Naive thymus-derived CD8-positive, alpha-beta T cell (primary cell): ENCODE results near the gene EPM2A. TPM values are rescaled to one million over a fixed set of nuclear protein-coding genes. Genes with fewer than 3 reads are reported as not detected.
A peak's percentile ranks its signal among the peaks of the same experiment; 100 is the strongest.

ENCODE experiments used
- ATAC-seq, 2 donors: fragments of 150-1000 bp; cut with Tn5 transposase in 1 of 2; sonication (Bioruptor Pico), chemical (Tn5 transposase) in 1 of 2; 1 replicate in 1 of 2; 2 replicates in 1 of 2; pipeline ENCODE4 v1.10.0; 2021; ENCODE audit warnings: mild to moderate bottlenecking in 2 of 2, moderate library complexity in 2 of 2
- POLR2A ChIA-PET: fragments of 350-600 bp; sonication (Branson Sonifier 250); formaldehyde crosslinking; loops from one replicate; lab custom pipeline; 2021; ENCODE audit warnings: antibody characterized with exemption; lab: Charles Lee
- DNase-seq, 10 donors: peaks; one replicate each; pipeline versions ENCODE4 v3.0.0 to v3.0.0-alpha.2; 2020 to 2022
- H3K27ac Mint-ChIP-seq, 10 donors: one replicate each; pipeline ENCODE4 v1.8.0; 2020 to 2022; ENCODE audit warnings: mild to moderate bottlenecking in 10 of 10, mixed read lengths in 10 of 10, moderate library complexity in 4 of 10, inconsistent platforms in 1 of 10
- H3K27me3 Mint-ChIP-seq, 5 donors: one replicate each; pipeline ENCODE4 v1.8.0; 2021 to 2022; ENCODE audit warnings: mixed read lengths in 5 of 5
- H3K36me3 Mint-ChIP-seq, 3 donors: one replicate each; pipeline ENCODE4 v1.8.0; 2020 to 2022; ENCODE audit warnings: mixed read lengths in 3 of 3, mild to moderate bottlenecking in 2 of 3, inconsistent platforms in 1 of 3
- H3K4me1 Mint-ChIP-seq, 4 donors: one replicate each; pipeline ENCODE4 v1.8.0; 2021 to 2022; ENCODE audit warnings: mixed read lengths in 4 of 4
- H3K4me3 Mint-ChIP-seq, 10 donors: one replicate each; pipeline ENCODE4 v1.8.0; 2020 to 2022; ENCODE audit warnings: mild to moderate bottlenecking in 10 of 10, mixed read lengths in 10 of 10, moderate library complexity in 6 of 10, inconsistent platforms in 1 of 10
- H3K9me3 Mint-ChIP-seq, 9 donors: one replicate each; pipeline ENCODE4 v1.8.0; 2020 to 2022; ENCODE audit warnings: mixed read lengths in 9 of 9, mild to moderate bottlenecking in 3 of 9, inconsistent platforms in 1 of 9, moderate library complexity in 1 of 9
- polyA plus RNA-seq, 3 donors: library from polyadenylated mRNA; unstranded; fragments of 300-500 nt; fragmentation: Illumina TruSeq; gene quantifications; one replicate each; pipeline ENCODE4 v1.2.3, GENCODE V29; 2021
- total RNA-seq, 8 experiments: library from RNA in 2 of 8; stranded (reverse) in 2 of 8; gene quantifications; one replicate each; pipeline ENCODE4 v1.2.3 and lab custom pipeline; 2021 to 2026

Gene EPM2A
- total and polyA plus RNA-seq, 5 experiments from 2014 or later = 4.6 to 16.5 (median 8.4) TPM

DNA sequence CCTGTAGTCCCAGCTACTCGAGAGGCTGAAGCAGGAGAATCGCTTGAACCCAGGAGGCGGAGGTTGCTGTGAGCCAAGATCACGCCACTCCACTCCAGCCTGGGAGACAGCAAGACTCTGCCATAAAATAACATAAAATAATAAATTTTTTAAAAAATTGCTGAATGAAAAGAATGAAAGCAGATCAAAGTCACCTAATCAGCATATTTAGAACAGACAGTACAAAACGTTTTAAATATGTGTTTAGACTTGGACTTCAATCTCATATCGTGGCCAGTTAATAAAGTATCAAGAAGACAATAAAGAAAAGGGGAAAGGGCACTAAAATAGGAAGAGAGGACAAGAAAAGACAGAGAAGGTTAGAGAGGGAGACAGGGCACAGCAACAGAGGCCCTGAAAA, 74.6 kb downstream of the EPM2A start:
- Mint-ChIP-seq H3K4me1 (peaks cover 0 to 16% (median 5%) of the 10 kb centered on the region in 4 donors), H3K27me3 (no peaks in the 10 kb centered on the region), H3K27ac (peak overlapping the region in 1 of 10 donors; percentile 10), H3K9me3 (peaks cover 0 to 3% (median 0%) of the 10 kb centered on the region in 9 donors), H3K36me3 (peaks cover 5 to 27% (median 22%) of the 10 kb centered on the region in 3 donors), H3K4me3 (no peak overlapping the region)
- no peak for ATAC-seq
- no peak for DNase-seq
- POLR2A ChIA-PET = no interaction called here

DNA sequence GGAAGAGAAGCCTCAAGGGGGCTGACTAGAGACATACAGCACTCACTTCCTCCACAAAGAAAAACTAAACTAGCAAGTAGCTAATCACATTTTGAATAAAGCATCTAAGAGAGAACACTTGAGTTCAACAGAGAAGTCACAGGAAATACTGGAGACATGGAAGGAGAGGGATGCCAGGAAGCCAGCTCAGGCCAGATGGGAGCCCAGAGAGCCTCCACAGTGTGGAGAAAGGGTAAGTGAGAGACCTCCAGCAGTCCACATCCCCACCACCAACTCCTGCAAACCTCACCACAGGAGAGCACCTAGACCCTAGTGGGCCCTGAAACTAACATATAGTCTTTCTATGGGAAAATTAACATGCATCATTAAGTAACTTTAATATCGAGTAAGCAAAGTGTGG, 79.2 kb downstream of the EPM2A start:
- DNase-seq (no peak), ATAC-seq (no peak)
- H3K4me3 Mint-ChIP-seq = no peak overlapping the region
- peaks cover 0 to 9% (median 4%) of the 10 kb centered on the region in 4 donors for H3K4me1 Mint-ChIP-seq
- no peaks in the 10 kb centered on the region for H3K27me3 Mint-ChIP-seq
- H3K9me3 Mint-ChIP-seq = peaks cover 0 to 2% (median 0%) of the 10 kb centered on the region in 9 donors
- peaks cover 0 to 23% (median 19%) of the 10 kb centered on the region in 3 donors for H3K36me3 Mint-ChIP-seq
- POLR2A ChIA-PET = no interaction called here
- H3K27ac Mint-ChIP-seq = peak overlapping the region in 2 of 10 donors; percentile 39 to 41

DNA sequence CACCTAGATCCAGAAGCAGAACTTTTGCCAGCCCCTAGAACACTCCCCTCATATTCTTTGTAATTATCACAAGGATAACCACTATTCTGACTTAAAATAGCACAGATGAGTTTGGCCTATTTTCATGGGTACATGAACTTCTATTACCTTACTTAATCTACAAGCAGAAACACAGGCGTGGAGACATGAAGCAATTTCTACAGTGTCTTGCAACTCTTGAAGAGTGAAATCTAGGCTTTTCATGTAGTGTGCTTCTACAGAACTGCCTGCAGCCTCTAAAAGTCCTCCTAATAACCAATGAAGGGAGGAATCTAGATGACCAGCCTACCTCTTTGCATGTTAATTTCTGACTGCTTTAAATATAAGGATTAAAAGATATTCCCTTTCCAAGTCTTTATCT, 82.7 kb downstream of the EPM2A start:
- no peak for ATAC-seq
- Mint-ChIP-seq H3K36me3 (peaks cover 0 to 19% (median 17%) of the 10 kb centered on the region in 3 donors), H3K4me1 (peaks cover 0 to 9% (median 3%) of the 10 kb centered on the region in 4 donors), H3K4me3 (no peak overlapping the region), H3K9me3 (peaks cover 0 to 3% (median 0%) of the 10 kb centered on the region in 9 donors), H3K27me3 (no peaks in the 10 kb centered on the region), H3K27ac (no peak overlapping the region)
- DNase-seq = no peak
- POLR2A ChIA-PET = no interaction called here

DNA sequence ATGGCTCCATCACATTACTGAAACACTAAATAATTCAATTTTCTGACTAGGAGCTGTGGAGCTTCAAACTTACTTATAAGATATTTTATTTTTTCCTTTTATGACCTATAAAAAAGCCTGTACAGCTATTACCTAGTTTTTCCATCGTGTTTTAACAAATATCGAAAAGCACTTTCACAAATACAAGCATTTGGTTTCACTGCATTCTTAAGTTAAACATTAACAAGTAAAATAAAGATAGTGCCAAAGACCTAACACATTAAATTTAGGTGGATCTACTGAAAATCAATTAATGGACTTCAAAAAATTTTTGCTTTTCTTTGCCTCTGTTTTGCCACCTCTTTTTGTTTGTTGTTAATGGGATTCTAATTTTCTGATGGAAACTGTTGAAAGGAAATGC, 83.3 kb downstream of the EPM2A start:
- ATAC-seq (no peak), DNase-seq (no peak)
- POLR2A ChIA-PET = no interaction called here
- H3K27me3 Mint-ChIP-seq = no peaks in the 10 kb centered on the region
- H3K4me3 Mint-ChIP-seq = no peak overlapping the region
- peaks cover 0 to 9% (median 3%) of the 10 kb centered on the region in 4 donors for H3K4me1 Mint-ChIP-seq
- peaks cover 0 to 3% (median 0%) of the 10 kb centered on the region in 9 donors for H3K9me3 Mint-ChIP-seq
- no peak overlapping the region for H3K27ac Mint-ChIP-seq
- peaks cover 0 to 19% (median 14%) of the 10 kb centered on the region in 3 donors for H3K36me3 Mint-ChIP-seq

DNA sequence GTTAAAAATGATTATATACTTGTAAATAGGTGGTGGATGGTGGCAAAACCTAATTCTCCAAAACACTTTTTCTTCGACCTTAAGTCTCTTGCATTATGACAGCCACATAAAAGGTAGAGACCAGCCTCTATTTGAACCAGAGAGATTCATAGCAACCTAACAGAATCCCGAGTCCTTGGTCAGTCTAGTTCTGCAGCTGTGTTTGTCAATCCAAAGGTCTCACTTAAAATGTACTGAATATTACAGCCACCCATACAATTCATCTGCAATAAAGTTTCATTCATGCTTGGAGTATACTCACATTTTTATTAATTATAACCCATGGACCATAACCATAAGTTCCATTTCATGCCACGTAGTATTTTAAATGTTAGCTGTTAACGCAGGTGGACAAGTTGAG, 87.2 kb downstream of the EPM2A start:
- no peaks in the 10 kb centered on the region for H3K4me1 Mint-ChIP-seq
- H3K27me3 Mint-ChIP-seq = no peaks in the 10 kb centered on the region

DNA sequence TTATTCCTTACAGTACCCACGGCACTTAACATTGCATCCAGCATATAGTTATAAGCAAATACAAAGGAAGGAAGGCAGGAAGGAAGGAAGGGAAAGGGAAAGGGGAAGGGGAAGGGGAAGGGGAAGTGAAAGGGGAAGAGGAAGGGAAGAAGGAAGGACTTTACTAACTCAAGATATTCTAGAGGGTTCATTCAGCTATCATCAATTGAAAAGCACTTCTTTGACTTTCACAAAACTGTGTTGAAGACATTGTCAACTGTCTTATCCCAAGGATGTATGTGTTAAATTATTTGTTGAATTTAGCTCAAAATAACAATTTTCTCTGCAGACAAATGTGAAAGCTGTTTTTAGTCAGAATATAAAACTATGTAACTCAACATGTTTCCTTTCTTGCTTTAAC, 87.7 kb downstream of the EPM2A start:
- H3K36me3 Mint-ChIP-seq = peaks cover 0 to 5% (median 4%) of the 10 kb centered on the region in 3 donors
- POLR2A ChIA-PET = no interaction called here
- no peak for ATAC-seq

More for the DNA sequence above, 87.2 kb downstream of the EPM2A start:
- POLR2A ChIA-PET = no interaction called here
- Mint-ChIP-seq H3K9me3 (peaks cover 0 to 3% (median 0%) of the 10 kb centered on the region in 9 donors), H3K36me3 (peaks cover 0 to 10% (median 5%) of the 10 kb centered on the region in 3 donors), H3K4me3 (no peak overlapping the region), H3K27ac (no peak overlapping the region)
- ATAC-seq = no peak
- DNase-seq = no peak

DNA sequence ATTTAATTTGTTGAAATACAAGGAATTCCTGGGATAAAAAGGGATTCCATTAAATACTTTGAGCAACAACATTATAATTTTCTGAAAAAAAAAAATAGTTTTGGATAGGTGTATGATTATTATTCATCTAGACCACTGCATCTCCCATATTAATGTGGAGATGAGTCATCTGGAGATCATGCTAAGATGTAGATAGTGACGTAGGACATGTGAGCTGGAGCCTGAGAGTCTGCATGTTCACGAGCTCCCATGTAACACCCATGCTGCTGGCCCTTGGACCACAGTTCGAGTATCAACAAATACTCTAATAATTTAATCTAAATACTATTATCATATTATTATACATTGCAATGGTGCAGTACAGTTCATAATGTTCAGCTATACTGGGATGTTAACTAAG, 91.6 kb downstream of the EPM2A start:
- peaks cover 0 to 4% (median 2%) of the 10 kb centered on the region in 3 donors for H3K36me3 Mint-ChIP-seq
- no peaks in the 10 kb centered on the region for H3K9me3 Mint-ChIP-seq
- no peak overlapping the region for H3K27ac Mint-ChIP-seq
- DNase-seq (no peak), ATAC-seq (no peak)
- H3K27me3 Mint-ChIP-seq = no peaks in the 10 kb centered on the region
- no peak overlapping the region for H3K4me3 Mint-ChIP-seq
- POLR2A ChIA-PET = no interaction called here
- H3K4me1 Mint-ChIP-seq = peaks cover 0 to 5% (median 0%) of the 10 kb centered on the region in 4 donors

More for the DNA sequence above, 87.7 kb downstream of the EPM2A start:
- no peak for DNase-seq
- no peak overlapping the region for H3K27ac Mint-ChIP-seq
- no peak overlapping the region for H3K4me3 Mint-ChIP-seq
- H3K4me1 Mint-ChIP-seq = no peaks in the 10 kb centered on the region
- no peaks in the 10 kb centered on the region for H3K27me3 Mint-ChIP-seq
- peaks cover 0 to 3% (median 0%) of the 10 kb centered on the region in 9 donors for H3K9me3 Mint-ChIP-seq

DNA sequence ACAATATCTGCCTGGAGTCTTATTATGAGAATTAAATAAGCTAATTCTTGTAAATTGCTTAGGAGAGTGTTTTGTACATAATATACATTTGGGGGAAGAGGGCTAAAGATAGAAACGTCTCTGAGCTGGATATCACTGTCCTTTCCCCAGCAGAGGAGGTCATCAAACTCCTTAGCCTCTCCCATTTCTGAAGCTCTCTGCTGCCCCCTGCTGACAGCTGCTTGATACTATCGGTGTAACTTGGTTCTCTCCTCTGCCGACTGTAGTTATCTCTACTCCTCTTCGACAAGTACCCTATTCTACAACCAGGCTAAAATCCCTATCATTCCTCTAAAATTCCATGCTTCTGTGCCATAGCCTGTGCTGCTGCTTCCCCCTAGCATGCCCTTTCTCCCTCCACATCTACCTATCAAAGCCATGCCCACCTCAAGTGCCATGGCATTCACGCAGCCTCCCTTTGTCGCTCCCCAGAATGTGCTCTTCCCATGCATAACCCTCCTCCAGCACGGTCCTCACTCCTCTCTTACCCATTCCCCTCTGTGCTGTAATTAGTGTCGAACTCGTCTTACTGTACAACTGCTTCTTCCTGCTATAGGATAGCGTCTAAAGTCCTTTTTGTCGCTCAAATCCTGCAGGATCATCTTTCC, 101.2 kb downstream of the EPM2A start:
- peak; percentile 63 to 76 for ATAC-seq
- peaks cover 0 to 22% (median 17%) of the 10 kb centered on the region in 3 donors for H3K36me3 Mint-ChIP-seq
- no peaks in the 10 kb centered on the region for H3K27me3 Mint-ChIP-seq
- H3K9me3 Mint-ChIP-seq = no peaks in the 10 kb centered on the region
- POLR2A ChIA-PET = no interaction called here
- H3K27ac Mint-ChIP-seq = peak overlapping the region in 1 of 10 donors; percentile 11
- peaks cover 0 to 10% (median 6%) of the 10 kb centered on the region in 4 donors for H3K4me1 Mint-ChIP-seq
- DNase-seq = peak; percentile 27 to 84 (median 64)
- no peak overlapping the region for H3K4me3 Mint-ChIP-seq

DNA sequence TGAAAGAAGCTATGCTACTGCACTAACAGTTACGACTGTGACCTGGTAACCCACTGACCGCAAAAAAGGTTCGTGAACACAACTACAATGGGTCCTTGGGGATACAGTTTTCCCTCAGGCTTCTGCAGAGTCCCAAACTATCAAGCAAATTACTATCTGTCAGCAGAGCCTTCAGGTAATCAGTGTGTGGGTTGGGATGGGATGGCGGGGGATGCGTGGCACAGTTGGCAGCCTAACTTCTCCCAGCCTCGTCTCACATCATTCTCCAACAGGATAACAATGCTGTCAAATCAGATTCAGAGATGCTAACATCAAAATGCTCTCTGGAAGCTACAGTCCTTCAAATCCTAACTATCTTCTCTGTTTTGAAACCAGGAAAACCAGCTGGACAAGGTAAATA, 102.3 kb downstream of the EPM2A start:
- Mint-ChIP-seq H3K27me3 (no peaks in the 10 kb centered on the region), H3K9me3 (no peaks in the 10 kb centered on the region), H3K36me3 (peaks cover 5 to 32% (median 26%) of the 10 kb centered on the region in 3 donors), H3K4me3 (no peak overlapping the region), H3K4me1 (peaks cover 0 to 10% (median 6%) of the 10 kb centered on the region in 4 donors), H3K27ac (no peak overlapping the region)
- POLR2A ChIA-PET = no interaction called here
- ATAC-seq = no peak
- DNase-seq = no peak

DNA sequence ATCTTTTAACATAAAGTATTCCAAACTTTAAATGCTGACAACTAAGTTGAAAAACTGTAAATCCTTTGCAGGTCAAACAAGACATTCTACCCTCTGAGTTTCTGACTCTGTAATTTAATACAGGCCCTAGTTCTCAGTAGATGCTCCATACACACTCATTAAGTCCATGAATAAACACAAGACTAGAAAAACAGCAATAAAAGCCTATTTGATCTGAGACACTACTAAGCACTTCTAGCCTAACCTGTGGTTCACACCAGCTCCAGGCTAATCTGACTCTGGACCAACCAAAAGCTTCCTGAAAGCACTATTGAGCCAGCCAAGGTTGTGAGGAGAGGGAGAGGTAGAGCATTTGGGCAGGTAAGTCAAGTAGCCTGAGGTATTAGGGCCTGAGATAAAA, 103.9 kb downstream of the EPM2A start:
- Mint-ChIP-seq H3K27me3 (no peaks in the 10 kb centered on the region), H3K4me1 (peaks cover 0 to 10% (median 6%) of the 10 kb centered on the region in 4 donors), H3K27ac (no peak overlapping the region), H3K9me3 (no peaks in the 10 kb centered on the region), H3K4me3 (no peak overlapping the region), H3K36me3 (peaks cover 15 to 46% (median 41%) of the 10 kb centered on the region in 3 donors)
- no peak for DNase-seq
- POLR2A ChIA-PET = no interaction called here
- no peak for ATAC-seq

DNA sequence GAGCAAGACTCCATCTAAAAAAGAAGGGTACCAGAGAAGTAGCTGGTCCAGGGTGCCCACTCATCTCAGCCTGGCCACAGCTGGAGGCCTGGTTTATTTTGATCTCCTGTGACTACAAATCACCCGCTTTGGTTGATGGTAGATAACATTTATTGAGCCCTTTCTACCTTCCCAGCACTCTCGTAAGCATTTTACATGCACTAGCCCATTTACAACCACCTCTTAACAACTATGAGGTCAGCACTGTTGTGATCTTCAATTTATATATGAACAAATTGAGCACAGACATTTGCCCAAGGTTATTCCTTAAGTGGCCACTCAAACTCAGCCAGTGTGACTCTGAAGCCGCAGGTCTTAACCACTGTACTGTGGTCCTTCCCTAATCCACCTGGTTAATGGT, 104.7 kb downstream of the EPM2A start:
- peaks cover 0 to 10% (median 6%) of the 10 kb centered on the region in 4 donors for H3K4me1 Mint-ChIP-seq
- ATAC-seq (no peak), DNase-seq (no peak)
- no peaks in the 10 kb centered on the region for H3K9me3 Mint-ChIP-seq
- H3K36me3 Mint-ChIP-seq = peaks cover 15 to 51% (median 43%) of the 10 kb centered on the region in 3 donors
- POLR2A ChIA-PET = no interaction called here
- no peak overlapping the region for H3K4me3 Mint-ChIP-seq
- H3K27me3 Mint-ChIP-seq = no peaks in the 10 kb centered on the region
- no peak overlapping the region for H3K27ac Mint-ChIP-seq

DNA sequence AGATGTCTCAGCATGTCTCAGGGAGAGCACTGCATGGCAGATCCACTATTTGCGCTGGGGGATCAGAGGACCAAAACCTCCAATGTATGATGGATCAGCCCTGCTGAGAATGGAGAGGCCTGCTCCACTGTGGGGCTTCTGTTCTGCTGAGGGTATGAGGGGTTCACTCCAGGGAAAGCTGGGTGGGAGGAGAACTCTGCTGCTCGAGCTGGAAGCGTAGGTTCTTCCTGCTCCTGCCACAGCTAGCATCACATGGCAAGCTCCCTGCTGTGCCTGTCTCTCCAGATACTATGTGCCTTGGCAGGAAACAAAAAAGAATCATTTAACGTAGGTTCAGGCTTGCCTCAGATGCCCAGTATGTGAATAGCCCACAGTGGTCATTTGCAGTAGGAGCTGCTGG, 105.8 kb downstream of the EPM2A start:
- Mint-ChIP-seq H3K4me3 (no peak overlapping the region), H3K36me3 (peaks cover 15 to 54% (median 43%) of the 10 kb centered on the region in 3 donors), H3K4me1 (peaks cover 0 to 6% (median 5%) of the 10 kb centered on the region in 4 donors), H3K9me3 (no peaks in the 10 kb centered on the region), H3K27ac (no peak overlapping the region), H3K27me3 (no peaks in the 10 kb centered on the region)
- ATAC-seq (no peak), DNase-seq (no peak)
- POLR2A ChIA-PET = no interaction called here

DNA sequence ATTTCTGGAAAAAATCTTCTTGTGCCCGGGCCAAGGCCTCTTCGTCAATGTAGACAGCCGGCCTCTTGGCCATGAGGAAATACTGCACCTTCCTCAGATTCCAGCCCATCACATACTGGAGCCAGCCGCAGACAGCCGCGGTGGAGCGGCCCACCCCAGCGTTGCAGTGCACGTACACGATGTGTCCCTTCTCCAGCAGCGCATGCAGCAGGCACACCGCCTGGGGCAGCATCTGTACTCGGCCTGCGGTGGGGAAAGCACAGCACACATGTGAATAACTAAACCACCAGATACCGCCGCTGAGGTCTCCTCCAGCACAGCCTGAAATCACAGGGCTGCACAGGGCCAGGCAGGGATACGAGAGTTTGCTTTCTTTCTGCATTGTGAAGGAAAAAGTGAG, 107.9 kb downstream of the EPM2A start:
- no peak for DNase-seq
- POLR2A ChIA-PET = no interaction called here
- Mint-ChIP-seq H3K36me3 (peaks cover 15 to 54% (median 43%) of the 10 kb centered on the region in 3 donors), H3K9me3 (no peaks in the 10 kb centered on the region), H3K27ac (no peak overlapping the region), H3K27me3 (no peaks in the 10 kb centered on the region), H3K4me3 (no peak overlapping the region), H3K4me1 (no peaks in the 10 kb centered on the region)
- no peak for ATAC-seq
